ENCODE results near the gene SLC13A4. TPM values are rescaled to one million over a fixed set of nuclear protein-coding genes. Genes with fewer than 3 reads are reported as not detected.
A peak's percentile ranks its signal among the peaks of the same experiment; 100 is the strongest.
"Not testable (repeated sequence)": the region's sequence is repeated elsewhere in the genome, so short reads cannot be mapped to it uniquely, and the experiment has no call there.

Gene SLC13A4
- 0.21 TPM in 1 of 2 replicates, not detected in the other for total RNA-seq (2014; rRNA removed; shearing (Covaris generic))
- not detected in 2 replicates for polyA plus RNA-seq (2015; cell fraction: cytosol; rRNA removed)
- not detected in 2 replicates for polyA plus RNA-seq (2015; cell fraction: nucleus; rRNA removed)

- DNase-seq (ENCODE audit: low read depth, low spot score), result no peak
- in situ Hi-C loops (cut with HindIII; ENCODE audit: low pct_unique_long_range_greater_than_20kb, low sequenced_read_pairs), result no loop called here
These were observed at the start of gene SLC13A4 for GRCh38 chr7:135728136-135728669. SLC13A4 (minus strand) TSS chr7:135728186; CDS start chr7:135727496, 690 bp downstream.

DNA sequence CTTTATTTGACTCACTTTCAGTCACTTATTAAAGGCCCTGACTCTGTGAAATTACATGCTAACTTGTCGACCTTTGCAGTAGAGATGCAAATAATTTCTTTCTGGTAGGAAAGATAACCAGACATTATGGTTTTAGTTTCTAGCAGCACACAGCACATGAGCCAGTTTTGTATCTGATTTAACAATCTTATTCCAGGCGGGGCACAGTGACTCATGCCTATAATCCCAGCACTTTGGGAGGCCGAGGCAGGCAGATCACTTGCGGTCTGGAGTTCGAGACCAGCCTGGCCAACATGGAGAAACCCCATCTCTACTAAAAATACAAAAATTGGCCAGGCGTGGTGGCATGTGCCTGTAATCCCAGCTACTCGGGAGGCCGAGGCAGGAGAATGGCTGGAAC lies 47.9 kb upstream of the SLC13A4 start:
- DNase-seq (ENCODE audit: low read depth, low spot score); in situ Hi-C loops (cut with HindIII; ENCODE audit: low pct_unique_long_range_greater_than_20kb, low sequenced_read_pairs): not testable (repeated sequence)

- in situ Hi-C loops (cut with HindIII; ENCODE audit: low pct_unique_long_range_greater_than_20kb, low sequenced_read_pairs), result no loop called here
- peak; percentile 26 for DNase-seq (ENCODE audit: low read depth, low spot score)
These were observed 47.2 kb upstream of the SLC13A4 start for GRCh38 chr7:135775230-135775629.

- in situ Hi-C loops (cut with HindIII; ENCODE audit: low pct_unique_long_range_greater_than_20kb, low sequenced_read_pairs), result no loop called here
- DNase-seq (ENCODE audit: low read depth, low spot score), result no peak
These were observed 46.3 kb upstream of the SLC13A4 start for GRCh38 chr7:135774284-135774683.

DNA sequence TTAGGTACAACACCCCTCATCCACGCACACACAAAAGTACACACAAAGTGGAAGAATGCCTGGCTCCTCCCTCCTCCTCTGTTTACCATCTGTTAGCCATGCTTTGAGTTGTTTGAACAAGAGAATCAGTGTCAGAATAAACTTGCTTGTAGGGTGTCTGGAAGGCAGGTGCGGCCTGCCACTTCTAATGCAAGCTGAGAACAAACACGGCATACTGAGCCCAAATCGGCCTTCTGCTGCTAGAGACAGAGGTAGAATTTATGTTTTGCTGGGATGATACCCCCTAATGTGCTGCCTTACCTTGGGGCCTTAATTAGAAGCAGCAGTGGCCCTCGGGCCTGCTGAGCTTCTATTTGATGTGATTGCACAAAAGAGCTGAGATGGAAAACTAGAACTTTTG lies 45.5 kb upstream of the SLC13A4 start:
- in situ Hi-C loops (cut with HindIII; ENCODE audit: low pct_unique_long_range_greater_than_20kb, low sequenced_read_pairs), result no loop called here
- no peak for DNase-seq (ENCODE audit: low read depth, low spot score)

- in situ Hi-C loops (cut with HindIII; ENCODE audit: low pct_unique_long_range_greater_than_20kb, low sequenced_read_pairs), result no loop called here
- DNase-seq (ENCODE audit: low read depth, low spot score), result no peak
These were observed 44.7 kb upstream of the SLC13A4 start for GRCh38 chr7:135772639-135773222.

DNA sequence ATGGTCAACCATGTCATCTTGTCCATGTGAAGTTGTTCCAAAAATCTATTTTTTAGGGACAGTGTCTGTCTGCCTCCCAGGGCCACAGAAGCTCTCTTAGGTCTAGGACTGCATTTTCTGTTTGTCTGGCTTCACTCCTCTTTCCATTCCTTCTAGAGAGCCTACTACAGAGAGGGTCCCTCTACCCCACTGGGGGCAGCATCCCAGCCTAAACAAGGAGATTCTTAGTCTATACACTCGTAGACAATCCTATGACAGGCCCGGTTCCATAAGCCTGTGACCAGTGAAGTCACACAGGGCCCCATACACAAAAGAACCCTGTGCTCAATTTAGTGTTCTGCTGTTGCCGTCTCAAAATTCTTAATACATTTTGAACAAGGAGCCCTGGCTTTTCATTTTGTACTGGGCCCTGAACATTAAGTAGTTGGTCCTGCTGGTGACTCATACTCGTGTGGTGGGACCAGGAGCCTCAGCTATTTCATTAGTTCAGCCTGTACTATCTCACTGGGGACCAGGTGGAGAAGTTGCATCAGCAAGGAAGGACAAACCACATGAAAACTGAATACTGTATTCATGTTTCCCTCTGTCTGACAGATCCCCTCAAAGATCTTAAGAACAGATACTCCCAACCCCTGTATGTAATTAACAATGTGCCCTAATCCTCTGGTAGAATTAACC lies 44.1 kb upstream of the SLC13A4 start:
- DNase-seq (ENCODE audit: low read depth, low spot score), result peak; percentile 20
- in situ Hi-C loops (cut with HindIII; ENCODE audit: low pct_unique_long_range_greater_than_20kb, low sequenced_read_pairs), result no loop called here

DNA sequence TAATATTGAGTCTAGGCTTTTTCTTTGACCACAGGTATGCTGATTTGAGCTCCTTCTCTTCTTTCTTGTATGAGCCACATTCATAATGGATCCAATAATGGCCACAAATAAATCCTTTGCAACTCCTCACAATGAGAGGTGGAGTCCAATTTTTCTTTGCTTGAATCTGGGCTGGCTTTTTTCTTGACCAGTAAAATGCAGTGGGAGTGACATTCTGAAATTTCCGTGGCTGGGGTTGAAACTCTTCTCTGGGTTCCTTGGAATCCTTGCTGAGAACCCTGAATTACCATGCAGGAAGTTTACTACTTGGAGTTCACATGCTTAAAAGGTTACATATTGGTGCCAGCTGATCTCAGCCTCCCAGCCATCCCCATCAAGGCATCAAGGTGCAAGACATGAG lies 43.1 kb upstream of the SLC13A4 start:
- no peak for DNase-seq (ENCODE audit: low read depth, low spot score)
- in situ Hi-C loops (cut with HindIII; ENCODE audit: low pct_unique_long_range_greater_than_20kb, low sequenced_read_pairs), result no loop called here

GRCh38 chr7:135770139-135770710 lies 42.2 kb upstream of the SLC13A4 start:
- in situ Hi-C loops (cut with HindIII; ENCODE audit: low pct_unique_long_range_greater_than_20kb, low sequenced_read_pairs), result no loop called here
- no peak for DNase-seq (ENCODE audit: low read depth, low spot score)

GRCh38 chr7:135769005-135769802 lies 41.2 kb upstream of the SLC13A4 start:
- in situ Hi-C loops (cut with HindIII; ENCODE audit: low pct_unique_long_range_greater_than_20kb, low sequenced_read_pairs), result no loop called here
- DNase-seq (ENCODE audit: low read depth, low spot score), result no peak

DNA sequence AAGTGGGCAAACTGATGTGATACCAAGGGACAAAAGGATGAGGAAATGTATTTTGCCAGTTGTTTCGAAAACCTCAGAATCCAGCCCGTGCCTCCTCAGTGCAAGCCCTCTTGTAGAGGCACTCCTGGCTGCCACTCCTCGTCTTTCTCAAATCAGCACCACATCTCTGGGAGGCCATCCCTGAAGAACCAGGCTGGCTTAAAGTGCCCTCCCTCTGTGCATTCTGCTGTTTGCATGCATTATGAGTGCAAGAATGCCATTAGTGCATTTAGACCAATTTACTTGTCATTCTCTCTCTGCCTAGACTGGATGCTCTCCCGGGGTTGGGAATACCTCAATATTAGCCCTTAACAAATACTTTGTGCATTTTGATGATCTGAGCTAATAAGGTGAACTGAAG lies 40.5 kb upstream of the SLC13A4 start:
- DNase-seq (ENCODE audit: low read depth, low spot score), result no peak
- in situ Hi-C loops (cut with HindIII; ENCODE audit: low pct_unique_long_range_greater_than_20kb, low sequenced_read_pairs), result no loop called here

DNA sequence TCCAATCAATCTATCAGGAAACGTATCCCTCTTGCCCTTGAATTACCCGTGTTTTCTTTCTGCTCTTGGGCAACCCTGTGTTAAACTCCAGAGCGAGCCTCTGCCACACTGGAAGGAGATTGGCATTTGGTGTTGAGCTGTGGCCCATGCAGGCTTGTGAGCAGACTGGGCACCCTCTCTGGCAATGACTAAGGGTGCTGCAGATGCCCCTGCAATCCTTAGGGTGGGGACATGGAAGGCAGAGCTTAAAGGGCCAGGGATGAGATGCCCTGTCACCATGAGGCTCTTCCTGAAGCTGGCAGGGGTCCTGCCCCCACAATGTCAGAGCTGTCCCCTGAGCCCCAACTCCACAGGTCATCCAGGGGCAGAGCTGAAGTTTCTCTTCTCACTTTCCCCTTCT lies 40.1 kb upstream of the SLC13A4 start:
- in situ Hi-C loops (cut with HindIII; ENCODE audit: low pct_unique_long_range_greater_than_20kb, low sequenced_read_pairs), result no loop called here
- DNase-seq (ENCODE audit: low read depth, low spot score), result no peak

- no peak for DNase-seq (ENCODE audit: low read depth, low spot score)
- in situ Hi-C loops (cut with HindIII; ENCODE audit: low pct_unique_long_range_greater_than_20kb, low sequenced_read_pairs), result no loop called here
These were observed 35.3 kb upstream of the SLC13A4 start for GRCh38 chr7:135763261-135763660.

GRCh38 chr7:135761751-135762488 lies 33.9 kb upstream of the SLC13A4 start:
- in situ Hi-C loops (cut with HindIII; ENCODE audit: low pct_unique_long_range_greater_than_20kb, low sequenced_read_pairs), result no loop called here
- DNase-seq (ENCODE audit: low read depth, low spot score), result no peak

DNA sequence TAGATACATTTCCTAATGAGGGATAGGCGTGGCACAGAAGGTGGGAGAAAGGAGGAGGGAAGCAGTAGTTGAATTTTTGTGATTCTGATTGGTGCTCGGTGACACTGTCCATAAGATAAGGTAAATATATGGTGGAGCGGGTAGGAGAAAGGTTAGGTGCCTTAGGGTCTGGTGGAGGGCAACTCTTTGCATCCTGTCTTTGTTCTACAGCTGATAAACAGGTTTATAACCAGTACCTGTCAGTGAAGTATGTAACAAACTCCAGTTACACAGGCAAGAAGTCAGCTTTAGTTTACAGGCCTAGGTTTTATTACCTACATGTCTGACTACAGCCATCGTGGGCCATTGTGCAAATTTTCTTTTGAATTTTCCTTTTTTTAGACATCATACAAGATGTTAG lies 31.5 kb upstream of the SLC13A4 start:
- no peak for DNase-seq (ENCODE audit: low read depth, low spot score)
- in situ Hi-C loops (cut with HindIII; ENCODE audit: low pct_unique_long_range_greater_than_20kb, low sequenced_read_pairs), result no loop called here

GRCh38 chr7:135758531-135758932 lies 30.5 kb upstream of the SLC13A4 start:
- in situ Hi-C loops (cut with HindIII; ENCODE audit: low pct_unique_long_range_greater_than_20kb, low sequenced_read_pairs), result no loop called here
- DNase-seq (ENCODE audit: low read depth, low spot score), result no peak

DNA sequence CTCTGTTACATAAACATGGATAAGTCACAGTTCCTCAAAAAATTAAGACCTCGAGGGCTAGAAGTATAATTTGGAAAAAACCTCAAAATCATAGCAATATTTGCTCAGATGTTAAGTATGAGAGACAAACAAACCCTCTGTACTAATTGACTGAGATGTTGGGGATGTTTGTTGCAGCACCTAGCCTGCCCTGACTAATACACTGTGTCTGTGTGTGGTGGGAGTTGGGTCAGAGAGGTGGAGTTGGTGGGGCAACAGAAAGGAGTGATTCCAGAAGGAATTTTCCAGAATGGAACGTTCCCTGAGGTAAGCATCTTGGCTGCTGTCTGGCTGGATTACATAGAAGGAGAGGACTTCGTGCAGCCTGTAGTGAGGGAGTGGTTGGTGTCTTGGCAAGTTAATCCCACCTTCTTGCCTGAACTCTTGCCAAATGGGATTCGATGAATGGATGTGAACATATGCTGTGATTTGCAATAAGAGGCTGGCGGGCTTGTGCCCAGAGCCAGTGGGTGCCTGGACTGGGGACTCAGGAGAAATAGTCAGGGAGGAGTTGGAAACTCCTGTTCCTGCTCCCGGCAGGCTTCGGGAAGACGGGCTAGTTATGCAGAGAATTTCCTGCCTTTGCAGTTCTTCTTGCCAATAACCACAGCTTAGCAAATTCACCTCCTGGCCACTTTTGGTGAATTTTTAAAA lies 29.9 kb upstream of the SLC13A4 start:
- no peak for DNase-seq (ENCODE audit: low read depth, low spot score)
- in situ Hi-C loops (cut with HindIII; ENCODE audit: low pct_unique_long_range_greater_than_20kb, low sequenced_read_pairs), result no loop called here
